Measurements from ENCODE around the gene KAZN.

KAZN gene

DNA sequence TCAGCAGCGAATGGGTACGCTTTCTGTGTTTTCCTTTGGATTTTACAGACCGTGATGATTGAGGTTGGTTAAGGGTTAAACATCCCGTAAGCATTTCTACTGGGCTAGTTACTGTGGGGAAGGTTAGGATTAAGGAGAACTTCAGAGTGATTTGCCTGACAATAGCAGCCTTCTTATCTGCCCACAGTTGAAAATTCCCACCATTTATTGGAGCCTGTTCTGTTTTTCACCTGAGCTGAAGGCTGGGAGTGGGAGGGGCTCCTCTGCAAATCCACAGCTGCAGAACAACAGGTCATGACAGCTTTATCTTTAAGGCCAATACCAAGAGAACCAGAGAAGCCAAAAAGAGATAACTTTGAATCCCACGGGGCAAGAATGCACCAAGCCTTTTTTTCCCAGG, 168.6 kb downstream of the KAZN start:
- no peak for DNase-seq (ENCODE audit: low read depth)
- H3K4me3 ChIP-seq (ENCODE audit: low read depth, low read length): no peak overlapping the region
- in situ Hi-C loops (cut with HindIII; ENCODE audit: low sequenced_read_pairs): loop anchor here (10.0 kb wide), 1 partner anchor 162 kb away; no protein-coding TSS in a partner anchor

DNA sequence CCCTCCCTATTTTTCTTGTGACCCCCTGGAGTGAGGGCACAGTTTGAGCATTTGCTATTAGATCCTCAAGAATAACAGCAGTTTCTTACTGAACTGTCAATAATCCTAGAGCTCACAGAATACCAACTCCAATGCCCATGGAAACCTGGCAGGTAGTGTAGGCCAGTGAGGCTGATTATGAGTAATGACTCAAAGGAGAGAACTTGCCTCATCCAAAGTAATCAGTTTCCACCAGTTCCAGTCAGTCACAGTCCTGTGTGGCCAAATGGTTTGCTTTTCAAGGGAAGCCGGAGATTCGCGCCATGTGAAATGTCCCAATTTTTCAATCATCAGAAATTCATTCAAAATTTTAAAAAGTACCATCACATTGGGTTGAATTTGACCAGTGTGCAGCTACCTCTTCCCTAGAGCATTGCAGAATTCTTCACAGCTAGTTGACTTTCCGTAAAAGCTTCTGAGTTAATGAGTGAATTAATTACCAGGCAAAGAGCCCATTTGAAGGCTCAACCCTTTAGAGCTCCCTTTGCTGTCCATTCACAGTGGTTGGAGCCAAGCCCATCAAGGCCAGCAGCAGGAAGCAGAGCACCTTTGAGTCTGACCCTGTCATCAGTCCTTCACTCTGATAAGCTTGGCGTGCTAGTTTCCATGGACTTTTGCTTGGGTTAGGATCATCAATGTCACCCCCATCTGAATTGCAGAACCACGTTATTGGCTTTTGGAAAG, 170.3 kb downstream of the KAZN start:
- in situ Hi-C loops (cut with HindIII; ENCODE audit: low sequenced_read_pairs): loop anchor here (10.0 kb wide), 1 partner anchor 164 kb away; no protein-coding TSS in a partner anchor
- TF ChIP-seq CTCF (IDR thresholded peaks at IDR 0.05; ENCODE audit: low read depth, low read length, missing control alignments): no peak
- no peak for DNase-seq (ENCODE audit: low read depth)
- H3K4me3 ChIP-seq (ENCODE audit: low read depth, low read length): no peak overlapping the region

More for the DNA sequence above, 168.6 kb downstream of the KAZN start:
- TF ChIP-seq CTCF (IDR thresholded peaks at IDR 0.05; ENCODE audit: low read depth, low read length, missing control alignments): no peak

- no peak for DNase-seq (ENCODE audit: low read depth)
- TF ChIP-seq CTCF (IDR thresholded peaks at IDR 0.05; ENCODE audit: low read depth, low read length, missing control alignments): no peak
- in situ Hi-C loops (cut with HindIII; ENCODE audit: low sequenced_read_pairs): loop anchor here (10.0 kb wide), 1 partner anchor 165 kb away; no protein-coding TSS in a partner anchor
- no peak overlapping the region for H3K4me3 ChIP-seq (ENCODE audit: low read depth, low read length)
These were observed 171.2 kb downstream of the KAZN start for GRCh38 chr1:14769486-14770274.

DNA sequence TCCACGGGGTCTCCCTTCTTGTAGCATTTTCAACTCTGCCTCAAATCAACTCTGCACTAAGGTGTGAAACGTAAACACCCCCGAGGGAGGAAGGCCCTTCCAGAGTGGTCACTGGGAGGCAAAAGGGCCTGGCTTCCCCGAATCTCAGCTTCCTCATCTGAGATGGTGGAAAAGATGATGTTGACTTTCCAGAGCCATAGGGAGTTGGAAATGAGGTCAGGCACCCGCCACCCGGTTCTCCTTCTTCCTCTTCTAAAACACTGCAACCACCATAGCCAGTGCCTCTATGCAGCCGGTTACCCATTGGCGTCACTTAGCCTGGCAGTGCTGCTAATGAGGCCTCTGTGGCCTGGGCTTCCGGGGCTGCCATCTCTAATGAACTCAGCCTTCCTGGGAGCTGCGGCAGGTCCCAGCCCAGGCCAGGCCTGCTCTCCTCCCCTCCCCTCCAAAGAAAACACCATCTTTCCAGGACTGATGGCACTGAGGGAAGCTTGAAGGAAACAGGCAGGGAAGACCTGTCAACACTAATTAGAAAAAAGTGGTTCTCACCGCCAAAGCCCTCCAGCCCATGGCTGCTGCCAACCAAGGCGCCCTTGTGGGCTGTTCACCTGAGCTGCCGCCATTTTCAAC, 175.0 kb downstream of the KAZN start:
- in situ Hi-C loops (cut with HindIII; ENCODE audit: low sequenced_read_pairs): no loop called here
- no peak for TF ChIP-seq CTCF (IDR thresholded peaks at IDR 0.05; ENCODE audit: low read depth, low read length, missing control alignments)
- DNase-seq (ENCODE audit: low read depth): no peak
- H3K4me3 ChIP-seq (ENCODE audit: low read depth, low read length): no peak overlapping the region

DNA sequence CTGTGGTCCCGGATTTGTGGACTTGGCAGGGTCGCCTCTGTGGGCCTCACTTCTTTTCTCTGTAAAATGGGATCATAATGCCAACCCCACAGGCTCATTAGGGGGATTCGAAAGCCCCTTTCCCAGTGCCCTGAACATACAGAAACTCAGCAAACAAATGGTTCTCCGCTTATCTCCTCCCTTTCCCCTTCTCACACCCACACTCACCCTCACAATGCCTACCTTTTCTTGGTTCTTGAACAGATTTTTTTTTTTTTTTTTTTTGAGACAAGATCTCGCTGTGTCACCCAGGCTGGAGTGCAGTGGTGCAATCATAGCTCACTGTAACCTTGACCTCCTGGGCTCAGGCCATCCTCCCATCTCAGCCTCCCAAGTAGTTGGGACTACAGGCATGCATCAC, 175.7 kb downstream of the KAZN start:
- in situ Hi-C loops (cut with HindIII; ENCODE audit: low sequenced_read_pairs): no loop called here
- TF ChIP-seq CTCF (IDR thresholded peaks at IDR 0.05; ENCODE audit: low read depth, low read length, missing control alignments): no peak
- no peak overlapping the region for H3K4me3 ChIP-seq (ENCODE audit: low read depth, low read length)
- no peak for DNase-seq (ENCODE audit: low read depth)

DNA sequence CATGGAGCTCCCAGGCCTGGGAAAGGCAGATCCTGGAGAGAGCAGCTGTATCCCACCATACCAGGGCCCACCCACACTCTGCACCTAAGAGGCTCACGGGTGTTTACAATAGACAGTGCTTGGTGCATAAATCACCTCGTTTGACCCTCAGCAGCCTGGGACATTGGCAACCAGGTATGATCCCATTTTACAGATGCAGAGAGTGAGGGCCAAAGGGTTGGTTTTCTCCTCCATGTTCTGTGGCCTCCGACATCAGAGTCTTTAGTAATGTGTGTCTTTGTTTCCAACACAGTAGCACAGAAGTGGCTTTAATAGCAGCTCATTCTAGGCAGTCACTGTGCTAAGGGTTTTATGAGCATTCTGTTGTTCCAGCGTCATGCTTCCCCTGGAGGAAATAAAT, 176.5 kb downstream of the KAZN start:
- in situ Hi-C loops (cut with HindIII; ENCODE audit: low sequenced_read_pairs): no loop called here
- TF ChIP-seq CTCF (IDR thresholded peaks at IDR 0.05; ENCODE audit: low read depth, low read length, missing control alignments): no peak
- H3K4me3 ChIP-seq (ENCODE audit: low read depth, low read length): no peak overlapping the region
- DNase-seq (ENCODE audit: low read depth): no peak

Measured in astrocyte of the cerebellum (primary cell).